Stimulated activated CD4-positive, alpha-beta T cell treated with anti-CD3 and anti-CD28 coated beads, Interleukin-12 subunit alpha, Interleukin-12 subunit beta, amount 100 ng/mL, for 24 hours (primary cell): ENCODE data around the gene RNMT.
A peak's percentile ranks its signal among the peaks of the same experiment; 100 is the strongest.
"Not testable (repeated sequence)": the region's sequence is repeated elsewhere in the genome, so short reads cannot be mapped to it uniquely, and the experiment has no call there.

ENCODE experiments used
- DNase-seq, 2 experiments: peaks; one replicate each; pipeline ENCODE4 v3.0.0-alpha.2; 2020; ENCODE audit warnings: low read depth in 2 of 2

RNMT gene

DNA sequence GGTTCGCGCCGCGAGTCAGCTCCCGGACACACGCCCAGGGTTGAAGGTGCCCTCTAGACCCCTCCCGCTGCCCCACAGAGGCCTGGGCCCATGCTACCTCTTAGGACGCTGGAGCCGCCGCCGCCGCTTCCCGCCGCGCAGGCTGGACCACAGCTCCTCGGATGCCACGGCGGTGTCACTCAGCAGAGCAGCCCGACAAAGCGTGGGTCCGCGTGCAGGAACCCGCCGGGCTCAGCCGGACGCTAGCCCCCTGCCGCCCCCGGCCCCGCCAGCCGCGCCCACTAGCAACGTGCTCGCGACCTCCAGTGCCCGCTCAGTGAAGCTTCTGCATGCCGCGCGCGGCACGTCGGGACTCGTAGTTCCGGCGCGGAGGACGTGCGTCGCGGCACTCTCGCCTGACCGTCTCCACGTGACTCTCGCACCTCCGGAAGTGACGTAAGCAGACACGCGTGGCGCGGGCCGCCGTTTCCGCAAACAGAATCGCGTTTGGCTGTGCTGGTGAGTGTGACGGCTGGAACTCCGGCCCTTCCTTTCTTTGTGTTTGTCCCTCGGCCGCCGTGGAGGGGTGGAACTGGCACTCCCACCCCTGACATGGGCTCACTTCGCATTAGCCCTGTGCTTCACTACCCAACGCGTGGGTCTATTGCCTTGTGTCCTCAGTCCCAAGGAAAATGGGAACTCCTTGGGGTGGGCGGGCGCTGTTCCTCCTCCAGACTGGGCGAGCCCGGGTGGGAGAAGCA lies at the start of gene RNMT, which contains the start of gene FAM210A:
Gene RNMT (plus strand): TSS at position 442 of the 740 bp plus-strand sequence. CDS start 4,845 bp downstream, outside the sequence.
Gene FAM210A (minus strand): TSS at position 327 of the 740 bp plus-strand sequence. CDS start 44,481 bp downstream, outside the sequence.
- DNase-seq: peak; percentile 90

GRCh38 chr18:13677350-13677749 lies 49.1 kb upstream of the RNMT start:
- DNase-seq: not testable (repeated sequence)

DNA sequence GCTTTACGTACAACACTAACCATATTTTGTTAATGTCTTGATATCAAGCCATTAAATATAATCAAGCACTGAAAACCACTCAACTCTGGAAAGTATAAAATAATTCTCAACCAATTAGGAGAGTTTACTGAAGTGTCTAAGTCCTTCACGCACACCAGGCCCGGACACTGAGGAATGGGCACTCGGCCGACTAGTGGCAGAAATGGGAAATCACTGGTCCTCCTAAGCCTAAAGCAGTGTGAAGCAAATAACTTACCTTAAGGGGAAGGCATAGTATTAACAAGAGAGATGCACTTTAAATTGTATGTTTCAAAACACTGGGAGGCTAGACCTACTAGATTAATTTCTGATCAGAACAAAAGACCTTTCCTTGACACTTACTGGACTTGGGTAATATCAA lies 45.9 kb upstream of the RNMT start:
- no peak for DNase-seq

GRCh38 chr18:13681701-13682100 lies 44.8 kb upstream of the RNMT start:
- no peak for DNase-seq

GRCh38 chr18:13684546-13684945 lies 41.9 kb upstream of the RNMT start:
- no peak for DNase-seq

DNA sequence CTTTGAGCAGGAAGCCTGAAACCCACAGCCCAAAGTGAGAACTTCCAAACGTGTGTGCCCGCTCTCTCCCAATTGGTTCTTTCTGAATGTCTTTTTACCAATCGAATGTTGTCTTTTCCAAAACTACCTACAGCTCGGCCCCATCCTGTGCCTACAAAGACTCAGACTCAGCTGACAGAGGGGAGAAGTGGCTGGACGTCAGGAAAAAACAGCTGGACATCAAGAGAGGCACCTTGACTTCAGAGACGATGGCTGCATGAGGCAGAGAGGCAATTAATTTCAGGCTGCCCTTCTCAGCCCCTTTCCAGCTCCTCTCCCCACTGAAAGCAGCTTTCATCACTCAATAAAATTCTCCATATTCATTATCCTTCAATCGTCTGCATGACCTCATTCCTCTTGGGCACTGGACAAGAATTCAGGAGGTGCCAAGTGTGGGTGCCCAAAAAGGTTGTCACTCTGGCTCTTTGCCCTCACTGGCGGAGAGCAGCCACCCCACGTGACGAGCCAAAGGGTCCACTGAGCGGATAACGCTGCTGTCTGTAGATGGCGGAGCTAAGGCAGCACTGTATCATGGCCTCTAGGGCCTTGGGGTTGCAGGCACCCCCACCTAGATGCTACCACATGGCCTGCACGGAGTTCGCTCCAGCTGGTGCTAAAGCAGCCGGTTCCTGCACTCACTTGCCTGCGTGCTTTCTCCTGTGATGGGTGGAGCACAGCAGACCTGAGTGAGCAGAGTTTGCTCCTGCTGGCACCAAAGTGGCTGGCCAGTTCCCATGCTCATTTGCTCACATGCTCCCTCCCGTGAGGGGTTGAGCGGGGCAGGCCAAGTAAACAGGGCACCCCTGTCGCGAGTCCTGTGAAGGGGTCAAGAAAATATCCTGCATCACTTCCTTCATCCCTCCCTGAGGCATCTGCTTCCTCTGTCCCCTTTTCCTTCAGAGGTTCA lies 38.0 kb upstream of the RNMT start:
- DNase-seq: no peak

DNA sequence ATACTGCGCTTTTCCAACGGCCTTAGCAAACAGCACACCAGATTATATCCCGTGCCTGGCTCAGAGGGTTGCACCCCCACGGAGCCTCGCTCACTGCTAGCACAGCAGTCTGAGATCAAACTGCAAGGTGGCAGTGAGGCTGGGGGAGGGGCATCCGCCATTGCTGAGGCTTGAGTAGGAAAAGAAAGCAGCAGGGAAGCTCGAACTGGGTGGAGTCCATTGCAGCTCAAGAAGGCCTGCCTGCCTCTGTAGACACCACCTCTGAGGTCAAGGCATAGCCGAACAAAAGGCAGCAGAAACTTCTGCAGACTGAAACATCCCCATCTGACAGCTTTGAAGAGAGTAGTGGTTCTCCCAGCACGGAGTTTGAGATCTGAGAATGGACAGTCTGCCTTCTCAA lies 36.4 kb upstream of the RNMT start:
- not testable (repeated sequence) for DNase-seq

DNA sequence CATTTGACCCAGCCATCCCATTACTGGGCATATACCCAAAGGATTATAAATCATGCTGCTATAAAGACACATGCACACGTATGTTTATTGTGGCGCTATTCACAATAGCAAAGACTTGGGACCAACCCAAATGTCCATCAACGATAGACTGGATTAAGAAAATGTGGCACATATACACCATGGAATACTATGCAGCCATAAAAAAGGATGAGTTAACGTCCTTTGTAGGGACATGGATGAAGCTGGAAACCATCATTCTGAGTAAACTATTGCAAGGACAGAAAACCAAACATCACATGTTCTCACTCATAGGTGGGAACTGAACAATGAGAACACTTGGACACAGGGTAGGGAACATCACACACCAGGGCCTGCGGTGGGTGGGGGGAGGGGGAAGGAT lies 31.1 kb upstream of the RNMT start:
- not testable (repeated sequence) for DNase-seq

- no peak for DNase-seq
These were observed 29.5 kb upstream of the RNMT start for GRCh38 chr18:13696961-13697360.

- no peak for DNase-seq
These were observed 26.3 kb upstream of the RNMT start for GRCh38 chr18:13700153-13700552.

GRCh38 chr18:13703899-13704298 lies 22.6 kb upstream of the RNMT start:
- no peak for DNase-seq

DNA sequence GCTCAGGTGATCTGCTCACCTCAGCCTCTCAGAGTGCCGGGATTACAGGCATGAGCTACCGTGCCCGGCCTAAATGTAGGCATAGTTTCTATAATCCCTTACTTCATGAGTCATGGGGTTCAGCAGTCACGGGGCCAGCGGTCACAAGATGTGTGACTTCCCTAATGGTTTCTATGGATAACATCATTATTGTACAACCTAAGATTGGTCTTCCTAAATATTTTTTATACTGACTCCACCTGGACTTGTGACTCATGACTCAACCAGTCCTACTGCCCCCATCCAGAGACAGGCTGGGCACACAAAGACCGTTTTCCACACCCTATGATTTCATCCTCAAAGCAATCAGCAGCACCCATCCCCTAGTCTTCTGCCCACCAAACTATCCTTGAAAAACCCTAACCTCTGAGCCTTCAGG lies 16.1 kb upstream of the RNMT start:
- DNase-seq: no peak

DNA sequence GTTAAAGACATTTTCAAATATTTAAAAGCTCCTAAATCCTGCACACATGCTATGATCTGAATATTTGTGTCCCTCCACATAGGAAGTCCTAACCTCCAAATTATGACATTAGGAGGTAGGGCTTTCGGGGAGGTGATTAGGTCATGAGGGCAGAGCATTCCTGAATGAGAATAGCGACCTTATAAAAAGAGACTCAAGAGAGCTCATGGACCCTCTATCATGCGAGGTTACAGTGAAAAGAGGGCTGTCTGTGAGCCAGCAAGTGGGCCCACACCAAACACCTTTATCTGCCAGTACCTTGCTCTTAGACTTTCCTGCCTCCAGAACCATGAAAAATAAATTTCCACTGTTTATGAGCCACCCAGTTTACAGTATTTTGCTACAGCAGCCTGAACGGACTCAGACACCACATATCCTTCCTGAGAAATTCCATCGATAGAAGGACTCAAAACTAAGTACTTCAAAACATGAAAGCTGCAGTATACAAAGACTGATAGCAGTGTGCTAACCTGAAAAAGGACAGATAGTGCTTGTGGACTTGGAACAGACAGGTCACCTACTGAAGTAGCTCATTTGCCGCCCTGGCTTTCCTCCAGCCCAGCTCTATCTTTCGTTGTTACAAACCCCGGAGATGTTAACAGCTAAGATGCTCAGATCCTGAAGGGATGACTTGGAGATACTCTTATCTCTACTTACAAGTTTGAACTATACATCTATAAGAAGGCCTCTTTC lies 13.9 kb upstream of the RNMT start:
- no peak for DNase-seq

- DNase-seq: no peak
These were observed 12.9 kb upstream of the RNMT start for GRCh38 chr18:13713455-13714055.

GRCh38 chr18:13715330-13715729 lies 11.1 kb upstream of the RNMT start:
- DNase-seq: no peak

- DNase-seq: no peak
These were observed 9.6 kb upstream of the RNMT start for GRCh38 chr18:13716916-13717315.

- DNase-seq: no peak
These were observed 6.3 kb upstream of the RNMT start for GRCh38 chr18:13720123-13720522.

DNA sequence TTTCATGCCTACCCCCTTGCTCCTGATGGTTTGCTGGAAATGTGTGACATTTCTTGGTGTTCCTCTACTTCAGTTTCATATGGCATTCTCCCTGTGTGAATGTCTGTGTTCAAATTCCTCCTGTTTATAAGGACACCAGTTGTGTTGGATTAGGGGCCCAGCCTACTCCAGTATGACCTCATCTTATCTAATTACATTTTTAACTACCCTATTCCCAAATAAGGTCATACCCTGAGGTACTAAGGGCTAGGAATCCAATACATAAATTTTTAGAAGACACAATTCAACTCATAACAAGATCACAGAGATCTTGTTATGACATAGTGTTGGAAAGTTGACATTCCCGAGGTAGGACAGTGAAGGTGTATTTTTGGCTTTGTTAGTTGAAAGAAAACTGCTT lies 5.6 kb upstream of the RNMT start:
- no peak for DNase-seq

DNA sequence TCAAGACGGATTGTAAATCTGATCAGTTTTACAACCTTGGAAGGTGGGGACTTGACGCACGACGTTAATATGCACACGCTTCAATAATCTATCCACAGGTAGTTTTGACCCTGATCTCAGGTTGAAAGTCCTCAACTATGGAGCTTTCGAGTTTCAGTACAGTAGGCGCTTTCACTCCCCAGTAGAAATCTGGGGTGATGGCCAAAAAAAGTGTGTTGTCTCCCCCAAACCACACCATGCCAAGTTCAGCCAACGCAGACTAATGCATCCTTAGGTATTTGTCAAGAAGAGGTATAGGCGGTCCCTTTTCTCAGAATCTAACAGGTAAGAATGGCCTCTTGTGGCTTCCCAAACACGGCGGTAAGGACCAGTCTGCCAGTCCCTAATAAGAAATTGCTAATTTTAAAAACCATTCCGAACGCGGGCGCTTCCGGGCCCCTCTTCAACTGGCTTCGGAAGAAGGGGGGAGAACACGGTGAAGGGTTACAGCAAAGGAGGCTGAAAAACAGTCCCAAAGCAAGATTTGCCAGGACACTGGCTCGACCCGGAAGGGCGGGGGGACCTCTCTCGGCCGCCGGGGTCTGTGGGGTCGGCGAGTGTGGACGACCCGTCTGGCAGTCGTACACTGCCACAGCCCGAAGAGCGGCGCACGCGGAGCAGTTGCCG lies 774 bp upstream of the RNMT start:
- peak in 1 of 2 experiments; percentile 1 for DNase-seq

GRCh38 chr18:13726972-13727331 lies 479 bp downstream of the RNMT start:
- DNase-seq: peak in 1 of 2 experiments; percentile 5

- no peak for DNase-seq
These were observed 4.0 kb downstream of the RNMT start for GRCh38 chr18:13730481-13730880.
